Fibroblast of the conjunctiva (primary cell): Measurements from ENCODE around the gene HPCAL1.

Experiments
- DNase-seq: peaks from one replicate; pipeline ENCODE4 v3.0.0-alpha.2; 2010; ENCODE audit warnings: low read depth

HPCAL1 gene

DNA sequence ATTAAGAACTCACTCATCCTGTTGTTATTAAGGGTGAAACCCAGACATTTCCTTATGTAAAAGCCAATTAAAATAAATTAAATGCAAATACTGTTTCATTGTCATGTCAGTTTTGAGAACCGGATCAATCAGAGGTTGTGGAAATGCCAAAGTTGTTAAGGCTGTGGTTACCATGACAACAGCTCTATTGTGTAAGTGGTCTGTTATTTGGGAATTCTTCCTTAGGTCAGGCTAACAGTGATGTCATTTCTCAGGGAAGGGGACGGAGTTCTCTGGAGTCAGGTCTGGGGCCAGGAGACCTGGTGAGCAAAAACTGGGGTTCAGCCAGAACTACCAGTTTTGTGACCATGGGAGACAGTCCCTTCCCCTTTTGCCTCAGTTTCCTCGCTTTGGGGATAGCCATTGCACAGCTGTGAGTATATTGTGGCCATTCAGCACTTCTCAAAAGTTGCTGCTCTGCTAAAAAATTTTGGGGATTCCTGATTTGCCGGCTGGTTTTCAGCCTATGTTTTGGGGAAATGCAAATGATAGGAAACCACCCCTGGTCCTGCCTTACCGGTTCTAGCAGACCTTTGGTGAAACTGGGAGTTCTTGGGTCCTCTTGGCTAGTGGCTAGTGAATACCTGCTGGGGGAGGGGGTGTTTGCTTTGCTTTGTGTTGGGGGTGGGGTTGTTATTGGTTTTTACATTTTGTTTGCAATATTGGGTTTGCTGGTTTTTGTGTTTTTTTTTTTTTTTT, 21.6 kb downstream of the HPCAL1 start:
- DNase-seq: no peak

DNA sequence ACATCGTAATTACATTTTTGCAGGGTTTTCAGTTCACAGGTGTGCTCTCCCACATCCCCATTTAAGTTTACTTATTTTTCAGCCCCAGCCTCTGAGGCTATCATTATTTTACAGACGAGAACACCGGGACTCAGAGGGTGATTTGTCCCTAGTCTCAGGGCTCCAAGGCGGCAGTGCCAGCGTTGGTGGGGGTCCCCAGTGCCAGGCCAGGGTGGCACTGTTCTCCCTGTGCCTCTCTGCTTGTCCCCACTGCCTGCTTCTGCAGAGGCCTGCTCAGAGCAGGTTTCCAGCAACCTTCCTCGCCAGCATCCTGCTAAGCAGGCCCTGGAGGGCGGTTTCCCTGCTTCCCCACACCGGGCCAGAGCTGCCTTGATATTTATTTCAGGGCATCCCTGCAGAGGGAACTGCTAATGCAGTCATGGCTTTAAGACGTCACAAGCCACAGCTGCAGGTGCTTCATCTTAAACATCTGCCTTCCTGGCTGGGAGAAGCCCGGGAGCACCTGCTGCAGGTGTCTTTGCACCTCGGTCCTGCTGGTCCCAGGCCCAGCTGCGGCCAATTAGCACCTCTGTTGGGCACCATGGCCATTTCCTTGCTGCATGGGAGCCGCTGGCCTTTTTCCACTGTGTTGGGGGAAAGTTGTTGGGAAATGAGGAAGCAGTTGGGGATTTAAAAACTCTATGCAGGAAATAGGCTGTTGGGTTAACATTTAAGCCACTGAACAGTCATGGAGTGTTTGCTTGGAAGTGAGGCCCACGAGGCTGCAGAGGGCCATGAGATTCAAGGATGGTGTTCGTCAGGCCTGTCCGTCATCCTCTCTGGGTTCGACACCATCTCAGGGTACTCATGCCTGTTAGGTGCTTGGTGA, 22.8 kb downstream of the HPCAL1 start:
- DNase-seq: no peak

DNA sequence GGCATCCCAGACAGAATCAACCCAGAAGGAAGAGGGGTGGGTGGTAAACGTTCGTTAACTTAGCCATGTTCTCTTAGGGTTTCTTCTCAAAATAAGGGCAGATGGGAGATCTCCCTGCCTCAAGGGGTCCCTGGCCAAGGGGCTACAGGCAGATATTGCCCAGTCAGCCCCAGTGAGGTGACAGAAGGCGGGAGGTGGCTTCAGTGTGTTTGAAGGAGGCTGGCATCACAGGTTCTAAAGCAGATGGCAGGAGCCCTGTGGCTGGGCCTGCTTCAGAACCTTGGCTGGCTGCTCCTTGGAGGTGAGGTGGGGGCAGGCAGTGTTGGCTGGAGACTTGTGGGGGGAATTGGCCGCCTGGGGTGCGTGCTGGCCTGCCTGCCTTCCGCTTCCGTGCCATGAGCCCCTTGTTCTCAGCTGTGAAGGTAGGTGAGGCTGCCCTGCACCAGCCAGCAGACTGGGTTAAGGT, 23.5 kb downstream of the HPCAL1 start:
- no peak for DNase-seq

DNA sequence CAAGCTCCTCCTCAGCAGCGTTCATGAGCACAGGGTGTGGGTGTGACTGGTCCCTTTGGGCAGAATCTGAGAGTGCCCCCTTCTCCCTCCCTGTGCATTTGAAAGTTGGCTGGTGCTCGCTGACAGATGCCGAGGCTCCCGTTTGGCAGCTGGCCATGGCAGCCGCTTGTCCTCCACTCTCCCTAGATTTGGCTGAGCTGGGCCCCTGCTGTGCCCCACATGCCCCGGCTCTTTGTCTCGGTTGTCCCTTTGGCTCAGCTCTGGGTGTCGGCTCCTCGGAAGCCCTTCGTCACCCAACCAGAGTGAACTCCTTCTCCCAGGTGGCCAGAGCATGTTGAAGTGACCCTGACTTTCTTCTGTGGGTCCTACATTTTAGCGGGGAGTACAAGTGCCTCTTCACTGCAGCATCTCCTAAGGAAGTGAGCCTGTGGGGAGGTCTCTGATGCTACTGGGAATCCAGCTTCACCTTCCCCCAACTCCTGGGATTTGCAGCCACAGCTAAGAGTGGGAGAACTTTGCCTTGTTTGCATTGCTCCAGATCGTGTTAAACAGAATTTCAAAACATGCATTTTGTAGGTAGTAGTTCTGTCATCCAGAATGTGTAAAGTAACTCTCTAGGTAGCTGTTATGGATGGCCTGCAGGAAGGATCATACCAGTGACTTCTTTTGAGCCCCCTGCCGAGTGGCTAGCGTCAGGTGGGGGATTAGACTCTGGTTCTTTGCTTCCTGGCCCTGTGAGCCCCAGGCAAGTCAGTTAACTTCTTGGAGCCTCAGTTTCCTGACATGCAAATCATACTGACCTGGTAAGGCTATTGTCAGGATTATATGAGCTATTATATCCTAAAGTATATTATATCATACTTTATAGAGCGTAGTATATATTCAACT, 24.2 kb downstream of the HPCAL1 start:
- no peak for DNase-seq

DNA sequence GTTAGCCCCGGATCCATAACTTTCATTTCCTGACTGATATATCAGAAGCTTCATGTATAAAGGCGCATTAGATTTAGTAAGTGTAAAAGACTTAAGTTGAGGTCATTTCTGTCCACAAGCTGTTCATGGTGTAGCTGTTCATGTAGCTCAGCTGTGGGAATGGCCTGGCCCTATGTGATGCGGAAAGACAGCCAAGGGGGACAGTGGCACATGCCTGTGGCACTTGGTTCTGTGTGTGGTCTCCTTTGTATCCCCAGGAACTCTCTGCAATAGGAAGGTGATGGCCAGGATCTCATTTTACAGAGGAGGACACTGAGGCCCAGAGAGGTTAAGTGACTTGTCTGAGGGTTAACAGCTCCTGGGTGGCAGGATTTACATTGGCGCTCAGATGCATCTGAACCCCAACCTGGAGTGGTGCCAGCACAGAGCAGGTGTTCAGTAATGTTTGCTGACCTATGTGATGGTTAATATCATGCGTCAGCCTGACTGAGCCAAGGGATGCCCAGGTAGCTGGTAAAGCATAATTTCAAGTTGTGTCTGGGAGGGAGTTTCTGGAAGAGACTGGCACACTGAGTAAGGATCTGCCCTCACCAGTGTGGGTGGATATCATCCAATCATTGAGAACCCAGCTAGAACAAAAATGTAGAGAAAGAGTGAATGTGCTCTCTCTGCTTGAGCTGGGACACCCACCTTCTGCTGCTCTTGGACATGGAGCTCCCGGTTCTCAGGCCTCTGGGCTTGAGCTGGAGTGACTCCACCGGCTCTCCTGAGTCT, 25.4 kb downstream of the HPCAL1 start:
- no peak for DNase-seq

DNA sequence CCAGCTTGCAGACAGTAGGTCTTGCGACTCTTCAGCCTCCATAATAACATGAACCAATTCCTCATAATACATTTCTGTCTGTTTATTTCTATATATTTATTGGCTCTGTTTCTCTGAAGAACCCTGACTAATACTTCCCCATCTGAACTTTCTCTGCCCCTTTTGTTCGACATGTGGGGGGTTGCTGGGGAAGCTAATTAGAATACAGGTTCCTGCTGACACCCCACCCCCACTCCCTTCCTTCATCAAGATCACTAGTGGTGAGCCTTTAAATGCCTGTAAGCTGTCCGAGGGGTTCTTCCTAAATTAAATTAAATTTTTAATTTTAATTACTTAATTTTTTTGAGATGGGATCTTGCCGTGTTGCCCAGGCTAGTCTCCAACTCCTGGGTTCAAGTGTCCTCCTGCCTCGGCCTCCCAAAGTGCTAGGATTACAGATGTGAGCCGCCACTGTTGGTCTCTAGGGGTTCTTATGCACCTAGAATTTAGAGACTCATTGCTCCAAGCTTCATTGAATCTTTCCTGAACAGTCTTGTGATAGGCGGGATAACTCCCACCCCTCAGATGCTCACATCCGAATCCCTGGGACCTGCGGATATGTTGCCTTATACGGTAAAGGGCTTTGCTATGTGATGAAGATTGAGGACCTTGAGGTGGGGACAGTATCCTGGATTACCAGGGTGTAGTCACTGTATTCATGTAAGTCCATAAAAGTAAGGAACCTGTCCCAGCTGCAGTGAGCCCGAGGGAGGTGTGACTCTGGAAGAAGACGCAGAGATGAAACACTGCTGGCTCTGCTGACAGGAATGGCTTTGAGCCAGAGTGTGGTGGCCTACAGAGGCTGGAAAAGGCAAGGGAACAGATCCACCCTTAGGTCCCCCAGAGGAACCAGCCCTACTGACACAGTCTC, 26.2 kb downstream of the HPCAL1 start:
- no peak for DNase-seq

DNA sequence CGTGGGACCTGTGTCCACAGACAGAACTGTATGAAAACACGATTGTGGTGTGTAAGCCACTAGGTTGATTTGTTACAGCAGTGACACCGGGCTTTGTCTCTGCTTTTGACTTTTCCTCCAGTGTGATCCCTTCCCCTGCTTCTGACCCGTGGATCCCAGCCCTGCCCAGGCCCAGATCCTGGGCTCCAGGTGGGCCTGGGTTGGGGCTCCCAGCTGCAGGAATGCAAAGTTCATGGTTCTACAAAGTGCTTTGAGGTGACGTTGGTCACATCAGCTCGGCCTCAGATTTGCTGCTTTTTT, 26.8 kb downstream of the HPCAL1 start:
- no peak for DNase-seq

DNA sequence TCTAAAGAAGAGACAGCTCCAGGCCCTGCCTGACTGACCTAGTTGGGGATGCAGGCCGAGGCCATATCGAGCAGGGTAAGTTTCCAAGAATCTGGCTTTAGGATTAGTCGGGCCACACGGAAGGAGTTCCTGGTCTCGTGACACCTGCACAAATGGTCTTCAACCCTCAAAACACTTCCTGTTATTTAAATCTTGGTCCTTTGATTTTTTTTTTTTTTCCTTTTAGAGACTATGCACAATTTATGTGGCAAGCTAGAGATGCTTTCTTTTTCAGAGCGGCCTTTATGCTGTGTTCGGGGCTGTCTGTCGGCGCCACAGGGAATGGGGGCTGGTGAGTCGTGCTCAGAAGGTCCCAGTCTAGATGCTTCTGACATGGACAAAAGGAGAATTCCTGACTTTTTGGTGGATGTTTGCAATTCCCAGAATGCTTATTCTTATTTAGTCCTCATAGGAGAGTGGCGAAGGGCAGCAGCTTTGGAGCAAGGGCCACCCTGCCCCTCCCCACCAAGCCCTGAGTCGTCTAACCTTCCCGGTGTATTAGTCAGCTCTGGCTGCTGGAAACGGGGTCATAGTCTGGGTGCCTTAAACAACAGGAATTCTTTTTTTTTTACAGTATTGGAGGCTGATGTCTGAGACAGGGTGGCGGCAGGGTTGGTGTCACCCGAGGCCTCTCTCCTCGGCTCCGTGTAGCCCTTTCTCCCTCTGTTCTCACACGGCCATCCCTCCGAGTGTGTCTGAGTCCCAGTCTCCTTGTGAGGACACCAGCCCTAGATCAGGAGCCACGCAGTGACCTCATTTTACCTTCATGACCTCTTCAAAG, 27.4 kb downstream of the HPCAL1 start:
- no peak for DNase-seq

DNA sequence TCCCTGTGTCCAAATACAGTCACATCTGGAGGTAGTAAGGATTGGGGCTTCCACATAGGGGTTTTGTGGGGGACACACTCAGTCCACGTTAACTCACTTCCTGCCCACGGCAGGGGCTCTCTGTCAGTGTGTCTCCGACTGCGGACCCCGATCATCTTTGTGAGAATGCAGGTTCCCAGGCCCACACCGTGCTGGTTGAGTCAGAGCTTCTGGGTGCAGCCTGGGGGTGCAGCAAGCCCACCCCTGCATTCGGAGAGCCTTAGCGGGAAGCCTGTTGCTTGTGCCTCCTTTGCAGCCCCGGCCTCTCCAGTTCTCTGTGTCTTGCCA, 28.0 kb downstream of the HPCAL1 start:
- DNase-seq: no peak

DNA sequence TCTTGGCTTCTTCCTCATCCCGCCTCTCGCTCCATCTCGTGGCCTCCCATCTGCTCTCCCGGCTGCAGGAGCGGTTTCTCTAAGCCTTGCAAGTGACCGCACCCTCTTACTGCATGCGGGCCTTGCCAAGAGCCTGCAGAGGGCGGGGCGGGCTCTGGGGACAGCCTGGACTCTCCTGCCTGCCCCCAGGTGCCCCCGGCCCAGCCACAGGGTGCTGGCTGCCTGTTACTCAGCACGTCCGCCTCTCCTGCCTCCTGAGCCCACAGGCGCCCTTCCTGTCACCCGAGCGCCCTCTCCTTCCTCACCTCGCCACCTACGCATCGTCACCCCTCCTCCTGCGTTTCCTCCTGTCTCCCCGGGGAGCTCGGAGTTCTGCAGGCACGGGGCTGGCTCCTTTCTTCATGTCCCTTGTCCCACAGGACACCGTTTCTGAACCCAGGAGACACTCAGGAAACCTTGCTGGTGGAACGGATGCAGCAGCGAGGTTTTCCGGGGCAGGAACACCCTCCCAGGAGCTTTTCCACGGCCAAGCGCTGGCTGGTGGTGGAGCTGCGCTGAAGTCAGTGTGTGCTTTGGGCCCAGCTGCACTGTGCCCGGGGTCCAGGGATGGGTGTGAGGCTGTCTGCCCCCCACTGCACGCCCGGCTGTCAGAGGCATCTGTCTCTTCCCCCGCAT, 28.5 kb downstream of the HPCAL1 start:
- DNase-seq: peak; percentile 40

DNA sequence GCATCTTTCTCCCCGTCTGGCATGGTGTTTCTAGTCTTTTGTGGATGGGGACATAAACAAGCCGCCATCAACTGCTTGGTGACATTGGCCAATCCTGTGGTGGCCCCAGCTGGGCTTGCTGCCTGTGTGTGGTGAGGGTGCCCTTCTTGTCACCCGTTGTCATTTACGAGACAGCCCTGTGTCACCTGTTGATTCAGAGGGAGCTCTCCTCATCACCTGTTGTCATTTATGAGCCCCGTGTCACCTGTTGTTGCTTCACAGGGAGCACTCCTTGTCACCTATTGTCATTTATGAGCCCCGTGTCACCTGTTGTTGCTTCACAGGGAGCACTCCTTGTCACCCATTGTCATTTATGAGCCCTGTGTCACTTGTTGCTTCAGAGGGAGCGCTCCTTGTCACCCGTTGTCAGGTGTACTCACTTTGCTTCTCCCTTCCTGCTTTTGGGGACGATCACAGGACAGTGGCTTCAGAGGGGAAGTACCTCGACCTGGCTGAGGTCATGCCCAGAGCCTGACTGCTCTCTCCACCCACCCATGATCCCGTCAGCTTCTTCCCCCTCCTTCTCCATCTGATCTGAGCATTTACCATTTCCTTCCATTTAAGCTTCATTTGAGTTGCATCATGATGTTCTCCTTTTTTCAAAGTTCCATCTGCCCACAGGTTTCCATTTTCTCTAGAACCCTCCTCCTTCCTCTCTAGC, 29.1 kb downstream of the HPCAL1 start:
- DNase-seq: no peak

DNA sequence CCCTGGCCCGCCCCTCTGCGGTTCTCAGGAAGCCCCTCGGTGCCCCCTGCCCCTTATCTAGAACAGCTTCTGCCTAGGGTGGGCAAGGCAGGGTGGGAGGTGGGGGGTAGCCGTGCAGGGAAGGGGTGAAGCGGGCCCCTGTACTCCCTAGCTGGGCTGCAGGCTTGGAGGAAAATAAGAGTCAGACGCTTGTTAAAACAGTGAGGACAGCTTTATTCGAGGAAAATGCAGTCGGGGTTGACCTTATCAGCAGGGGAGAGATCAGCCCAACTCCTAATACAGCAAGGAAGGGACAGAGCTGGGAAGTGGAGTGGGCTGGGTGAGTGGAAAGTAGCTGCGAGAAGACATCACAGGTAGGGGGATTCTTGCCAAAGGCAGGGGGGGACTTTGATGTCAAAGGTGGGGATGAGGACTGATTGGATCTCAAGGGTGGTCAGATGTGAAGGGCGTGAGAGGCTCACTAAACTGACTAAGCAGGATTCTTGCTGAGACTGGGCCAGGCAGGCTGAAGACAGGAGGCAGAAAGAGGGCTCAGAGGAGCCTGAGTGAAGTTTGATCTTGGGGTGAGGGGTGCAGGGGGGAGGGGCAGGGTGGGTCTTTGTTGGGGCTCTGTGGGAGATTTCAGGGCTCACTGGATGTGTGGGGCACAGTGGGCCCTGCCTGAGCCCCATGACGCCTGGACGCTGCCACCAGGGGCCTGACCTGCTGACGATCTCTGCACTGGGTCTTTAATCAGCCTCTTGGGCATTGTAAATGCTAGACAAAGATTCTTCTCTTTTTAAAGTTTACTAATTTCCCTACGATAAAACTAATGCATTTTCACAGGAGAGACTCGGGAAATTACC, 29.9 kb downstream of the HPCAL1 start:
- no peak for DNase-seq

DNA sequence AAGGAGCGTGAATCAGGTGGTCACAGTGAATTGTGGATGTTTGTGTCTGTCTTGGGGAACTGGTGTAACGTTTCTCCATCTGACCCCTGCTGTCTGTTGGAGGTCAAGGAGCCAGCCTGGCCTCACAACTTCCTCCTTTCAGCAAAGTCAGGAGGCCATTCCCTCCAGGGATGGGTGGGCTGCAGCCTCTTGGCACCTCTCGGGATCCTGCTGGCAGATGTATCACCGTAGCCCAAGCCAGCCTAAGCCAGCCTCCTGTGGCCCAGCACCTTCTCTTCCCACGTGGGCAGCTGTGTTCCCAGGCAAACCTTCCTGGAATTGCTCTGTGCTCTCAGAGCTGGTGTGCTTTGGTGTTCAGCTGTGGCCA, 30.5 kb downstream of the HPCAL1 start:
- DNase-seq: no peak

DNA sequence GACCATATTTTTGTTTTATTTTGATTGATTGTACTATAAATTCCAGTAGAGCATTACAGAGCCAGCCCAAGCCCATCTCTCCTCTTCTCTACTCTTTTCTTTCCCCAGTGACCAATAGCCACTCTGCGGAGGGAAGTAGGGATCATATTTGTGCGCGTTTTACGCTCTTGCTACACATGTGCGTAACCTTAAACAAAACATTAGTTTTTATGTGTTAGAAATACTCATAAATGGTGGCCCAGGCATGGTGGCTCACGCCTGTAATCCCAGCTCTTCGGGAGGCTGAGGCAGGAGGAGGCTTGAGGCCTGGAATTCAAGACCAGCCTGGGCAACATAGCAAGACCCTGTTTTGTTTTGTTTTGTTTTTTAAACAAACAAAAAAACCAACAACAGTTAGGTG, 31.3 kb downstream of the HPCAL1 start:
- no peak for DNase-seq

DNA sequence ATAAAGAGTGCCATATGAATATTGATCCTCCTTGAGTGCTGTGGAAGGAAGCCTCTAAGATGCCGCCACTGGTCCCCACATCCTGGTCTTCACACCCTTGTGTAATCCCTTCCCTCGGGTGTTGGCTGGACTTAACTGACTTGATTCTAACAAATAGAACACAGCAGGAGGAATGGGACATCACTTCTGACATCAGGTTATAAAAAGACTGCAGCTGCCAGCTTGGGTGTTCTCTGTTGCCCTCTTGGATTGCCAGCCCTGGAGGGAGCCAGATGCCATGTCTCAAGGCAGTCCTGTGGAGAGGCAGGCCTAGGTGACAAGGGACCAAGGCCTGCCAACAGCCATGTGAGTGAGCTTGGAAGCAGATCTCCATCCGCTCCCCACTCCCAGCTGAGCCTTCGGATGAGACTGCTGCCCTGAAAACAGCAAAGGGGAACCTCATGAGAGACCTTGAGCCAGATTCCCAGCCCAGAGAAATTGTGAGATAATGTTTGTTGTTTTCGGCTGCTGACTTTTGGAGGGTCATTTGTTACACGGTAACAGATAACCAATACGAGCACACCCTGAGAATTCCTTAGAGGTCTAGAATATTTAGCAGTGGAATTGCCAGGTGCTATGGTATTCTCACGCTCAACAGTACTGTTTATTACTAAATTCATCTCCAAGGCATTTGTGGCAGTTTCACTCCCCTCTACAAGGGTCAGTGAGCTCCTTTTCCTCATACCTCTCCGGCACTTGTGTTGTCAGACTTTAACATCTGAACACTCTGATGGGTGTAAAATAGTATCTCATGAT, 32.5 kb downstream of the HPCAL1 start:
- DNase-seq: no peak

DNA sequence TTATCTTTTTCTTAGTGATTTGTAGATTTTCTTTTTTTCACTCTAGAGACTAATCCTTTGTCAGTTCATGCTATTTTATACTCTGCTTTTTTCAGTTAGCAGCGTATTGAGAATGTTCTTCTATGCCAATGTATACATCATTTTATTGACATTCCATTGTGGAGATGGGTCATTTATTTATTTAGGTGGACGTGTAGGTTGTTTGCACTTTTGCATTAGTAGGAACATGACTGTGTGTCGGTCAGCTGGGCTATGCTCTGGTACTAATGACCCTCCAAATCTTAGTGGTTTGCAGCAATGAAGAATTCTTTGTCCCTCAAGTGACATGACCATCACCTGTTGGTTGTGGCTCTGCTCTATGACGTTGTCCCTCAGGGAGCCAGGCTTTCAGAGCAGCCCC, 33.6 kb downstream of the HPCAL1 start:
- DNase-seq: no peak
